ENCODE data around the gene HARS2. TPM values are rescaled to one million over a fixed set of nuclear protein-coding genes. Genes with fewer than 3 reads are reported as not detected.
A peak's percentile ranks its signal among the peaks of the same experiment; 100 is the strongest.

HARS2 gene
- total and polyA plus RNA-seq, 10 of the 15 experiments (the other 5 are each of a cell fraction or from before 2014, with no cell fraction given): 9.3 to 34.3 (median 24.8) TPM

GRCh38 chr5:140677947-140678346 is 13.3 kb upstream of the HARS2 start (continued):
- TF ChIP-seq PBX3 (IDR thresholded peaks at IDR 0.05; ENCODE audit: insufficient replicate concordance, low read depth, low read length) (no peak), SUZ12 (IDR thresholded peaks at IDR 0.05; ENCODE audit: unreplicated experiment) (no peak), HDAC2 (IDR thresholded peaks at IDR 0.05) (no peak), E4F1 (IDR thresholded peaks at IDR 0.05; ENCODE audit: borderline replicate concordance, partially characterized antibody) (no peak), HDAC6 (IDR thresholded peaks at IDR 0.05; ENCODE audit: unreplicated experiment) (no peak), NR2C2 (IDR thresholded peaks at IDR 0.05; ENCODE audit: borderline replicate concordance, control insufficient read depth, insufficient read length, low read depth) (no peak), ASH2L (IDR thresholded peaks at IDR 0.05; ENCODE audit: borderline replicate concordance, low read depth) (no peak)

GRCh38 chr5:140678993-140679392 is 12.3 kb upstream of the HARS2 start:
- Histone ChIP-seq H3K27me3 (replicated peaks in 1 of 2; ENCODE audit: control insufficient read depth in 2 of 2, insufficient read depth in 2 of 2, low read length in 1 of 2) (no peaks in the 10 kb centered on the region), H3K79me2 (ENCODE audit: control insufficient read depth, insufficient read depth, low read length) (no peaks in the 10 kb centered on the region), H3K36me3 (ENCODE audit: control insufficient read depth in 2 of 2, insufficient read depth in 2 of 2, low read length in 1 of 2) (peaks cover 24 to 33% of the 10 kb centered on the region in 2 experiments), H3K9me3 (replicated peaks; ENCODE audit: control insufficient read depth, insufficient read depth, low read length) (no peaks in the 10 kb centered on the region), H3K4me3 (no peak overlapping the region), H4K20me1 (ENCODE audit: control insufficient read depth, insufficient read depth) (no peaks in the 10 kb centered on the region; the same call in 1 of the 2 replicates), H3K4me1 (ENCODE audit: control insufficient read depth, insufficient read depth, low read length) (no peaks in the 10 kb centered on the region), H3K9ac (ENCODE audit: control insufficient read depth, insufficient read depth, low read length) (no peak overlapping the region), H3K27ac (ENCODE audit: control insufficient read depth, insufficient read depth) (no peak overlapping the region), H3K4me2 (ENCODE audit: control insufficient read depth, insufficient read depth) (no peak overlapping the region), H2AFZ (ENCODE audit: control insufficient read depth, low read depth, low read length) (no peak overlapping the region)
- intact Hi-C loops (cut with micrococcal nuclease; ENCODE audit: unreplicated experiment) (no loop called here), in situ Hi-C loops (cut with MboI) (no loop called here)
- ChIA-PET POLR2A (no interaction called here), CTCF (interaction anchor here (1.2 kb wide), 1 partner anchor 12 kb away, joined by 3 read pairs; the partner anchor contains the start of genes HARS1 and HARS2), SMC1A (ENCODE audit: uncharacterized antibody, unreplicated experiment) (interaction anchor here (2.0 kb wide), 1 partner anchor 12 kb away, joined by 9 read pairs; the partner anchor contains the start of genes HARS1 and HARS2), RAD21 (ENCODE audit: unreplicated experiment) (no interaction called here)
- 96% methylated on average over 7 of the region's 7 CpGs for WGBS (ENCODE audit: insufficient coverage, insufficient replicate concordance, low lambda C conversion rate, missing lambda C conversion rate)
- FAIRE-seq: peak; percentile 56
- no TSS peak for BruUV-seq (replicated peaks)
- ATAC-seq: no peak
- no peak for DNase-seq (ENCODE audit: low read depth, low spot score)
- TF ChIP-seq SMAD1 (IDR thresholded peaks at IDR 0.05; ENCODE audit: low read depth, partially characterized antibody): no peak
- TF ChIP-seq PAX5 (IDR thresholded peaks at IDR 0.05; ENCODE audit: borderline replicate concordance, low read depth, low read length): no peak
- TF ChIP-seq E4F1 (IDR thresholded peaks at IDR 0.05; ENCODE audit: borderline replicate concordance, partially characterized antibody): no peak
- TF ChIP-seq BRCA1 (IDR thresholded peaks at IDR 0.05; ENCODE audit: low read depth, low read length): no peak
- no peak for TF ChIP-seq NRF1 (conservative IDR thresholded peaks at IDR 0.05; ENCODE audit: low read depth, low read length)
- TF ChIP-seq ZNF592 (IDR thresholded peaks at IDR 0.05): no peak

All from GM12878 (cell line).